NT2/D1 (cell line): ENCODE measurements around the gene MIER2.

Experiments
- DNase-seq: peaks from one replicate; pipeline ENCODE4 v3.0.0-alpha.2; 2011; ENCODE audit warnings: low read depth, low spot score
- H3K27me3 ChIP-seq: 2 replicates; pipeline ENCODE4 v1.6.0; 2011; ENCODE audit warnings: mild to moderate bottlenecking; ENCODE audit not compliant: insufficient read length, insufficient read depth
- H3K36me3 ChIP-seq: 2 replicates; pipeline ENCODE4 v1.6.1; 2011; ENCODE audit warnings: mild to moderate bottlenecking, low read length, mixed read lengths; ENCODE audit not compliant: insufficient read depth, insufficient read length
- H3K4me1 ChIP-seq: 2 replicates; pipeline ENCODE4 v1.5.1; 2011; ENCODE audit not compliant: insufficient read depth, insufficient read length
- H3K4me3 ChIP-seq: 2 replicates; pipeline ENCODE4 v1.5.1; 2011; ENCODE audit warnings: low read depth; ENCODE audit not compliant: insufficient read length
- H3K9ac ChIP-seq: 2 replicates; pipeline ENCODE4 v1.6.0; 2011; ENCODE audit warnings: low read depth; ENCODE audit not compliant: insufficient read length
- H3K9me3 ChIP-seq: 2 replicates; pipeline ENCODE4 v1.5.1; 2011; ENCODE audit warnings: mild to moderate bottlenecking, low read length; ENCODE audit not compliant: insufficient read depth
- SUZ12 ChIP-seq: IDR thresholded peaks from 2 replicates; pipeline ENCODE4 v1.6.1; 2011; ENCODE audit not compliant: insufficient read length, insufficient read depth; ENCODE audit errors: extremely low read depth
- YY1 ChIP-seq: IDR thresholded peaks from 2 replicates; pipeline ENCODE4 v1.6.1; 2011; ENCODE audit not compliant: insufficient read length, insufficient read depth
- ZNF274 ChIP-seq: IDR thresholded peaks from 2 replicates; pipeline ENCODE4 v1.6.1; 2011; ENCODE audit warnings: mild to moderate bottlenecking, low read depth, low read length

The MIER2 gene

GRCh38 chr19:325937-326565, 18.5 kb downstream of the MIER2 start:
- Histone ChIP-seq H3K9ac (no peak overlapping the region), H3K4me3 (no peak overlapping the region), H3K9me3 (peaks cover 32% of the 10 kb centered on the region; the same call in 1 of the 2 replicates), H3K36me3 (peaks cover 92% of the 10 kb centered on the region), H3K27me3 (no peaks in the 10 kb centered on the region), H3K4me1 (no peaks in the 10 kb centered on the region)
- DNase-seq: no peak
- TF ChIP-seq ZNF274 (no peak), YY1 (no peak), SUZ12 (no peak)

DNA sequence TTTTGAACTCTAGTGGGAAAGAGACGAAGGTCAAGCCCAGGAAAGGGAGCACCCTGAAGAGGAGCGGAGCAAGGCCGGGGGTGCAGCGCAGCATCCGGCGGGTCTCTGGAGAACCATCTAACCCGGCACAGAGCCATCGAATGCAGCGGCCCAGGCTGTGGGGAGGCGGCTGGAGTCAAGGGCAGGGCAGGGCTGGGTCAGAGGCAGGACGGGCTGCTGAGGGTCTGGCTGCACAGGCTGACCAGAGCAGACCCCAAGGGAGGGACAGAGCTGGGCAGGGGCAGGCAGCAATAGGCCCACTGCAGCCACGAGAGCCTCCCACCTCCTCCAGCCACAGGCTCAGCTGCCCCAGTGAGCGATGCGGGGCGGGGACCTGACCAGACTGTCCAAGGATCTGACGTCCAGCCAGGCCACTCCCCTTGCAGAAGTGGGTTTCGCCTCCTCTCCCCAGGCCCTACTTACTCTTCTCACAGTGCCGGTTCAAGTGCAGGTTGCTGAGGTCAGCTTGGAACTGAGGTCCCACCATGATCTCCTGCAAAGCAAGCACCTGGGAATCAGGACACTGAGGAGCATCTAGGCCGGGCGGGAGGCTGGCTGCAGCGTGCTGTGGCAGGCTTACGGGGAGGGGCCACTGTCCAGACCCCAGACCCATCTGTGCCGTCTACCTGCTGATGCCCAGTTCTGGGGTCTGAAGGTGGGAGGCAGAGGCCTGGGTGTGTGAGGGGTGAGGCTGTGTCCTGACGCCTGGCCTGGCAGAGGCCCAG, 19.2 kb downstream of the MIER2 start:
- Histone ChIP-seq H3K4me3 (no peak overlapping the region), H3K27me3 (no peaks in the 10 kb centered on the region), H3K36me3 (peaks cover 92% of the 10 kb centered on the region), H3K9me3 (peaks cover 34% of the 10 kb centered on the region; the same call in 1 of the 2 replicates), H3K4me1 (no peaks in the 10 kb centered on the region), H3K9ac (no peak overlapping the region)
- DNase-seq: no peak
- TF ChIP-seq SUZ12: no peak

- Histone ChIP-seq H3K27me3 (no peaks in the 10 kb centered on the region), H3K4me1 (no peaks in the 10 kb centered on the region), H3K4me3 (no peak overlapping the region), H3K9me3 (peaks cover 31% of the 10 kb centered on the region; the same call in 1 of the 2 replicates), H3K9ac (no peak overlapping the region), H3K36me3 (peaks cover 92% of the 10 kb centered on the region)
- TF ChIP-seq ZNF274 (no peak), SUZ12 (no peak), YY1 (no peak)
- no peak for DNase-seq
These were observed 19.9 kb downstream of the MIER2 start for GRCh38 chr19:324716-325115.

GRCh38 chr19:322616-323015, 22.0 kb downstream of the MIER2 start:
- TF ChIP-seq ZNF274: no peak
- no peak for TF ChIP-seq YY1
- TF ChIP-seq SUZ12: no peak
- no peaks in the 10 kb centered on the region for H3K27me3 ChIP-seq
- peaks cover 11% of the 10 kb centered on the region; the same call in 1 of the 2 replicates for H3K9me3 ChIP-seq
- H3K4me3 ChIP-seq: no peak overlapping the region
- DNase-seq: no peak
- peaks cover 78% of the 10 kb centered on the region for H3K36me3 ChIP-seq
- no peak overlapping the region for H3K9ac ChIP-seq
- H3K4me1 ChIP-seq: no peaks in the 10 kb centered on the region

DNA sequence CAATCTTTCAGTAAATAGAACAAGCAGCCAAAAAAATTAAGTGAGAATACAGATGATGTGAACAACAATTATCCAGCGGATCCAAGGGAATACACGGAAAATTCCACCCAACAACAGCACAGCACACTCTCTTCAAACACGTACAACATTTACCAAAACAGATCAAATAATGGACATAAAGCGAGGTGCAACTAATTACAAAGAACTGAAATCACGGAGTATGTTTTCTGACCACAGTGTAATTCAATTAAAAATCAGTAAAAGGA, 26.2 kb downstream of the MIER2 start:
- Histone ChIP-seq H3K27me3 (no peaks in the 10 kb centered on the region), H3K9ac (no peak overlapping the region), H3K4me1 (peaks cover 1% of the 10 kb centered on the region), H3K4me3 (no peak overlapping the region), H3K36me3 (peaks cover 70% of the 10 kb centered on the region), H3K9me3 (peaks cover 7% of the 10 kb centered on the region; the same call in 1 of the 2 replicates)
- TF ChIP-seq YY1 (no peak), SUZ12 (no peak), ZNF274 (no peak)
- no peak for DNase-seq

GRCh38 chr19:317710-318508, 26.7 kb downstream of the MIER2 start:
- Histone ChIP-seq H3K36me3 (peaks cover 70% of the 10 kb centered on the region), H3K9ac (no peak overlapping the region), H3K27me3 (no peaks in the 10 kb centered on the region), H3K4me3 (no peak overlapping the region), H3K9me3 (peaks cover 7% of the 10 kb centered on the region; the same call in 1 of the 2 replicates), H3K4me1 (peaks cover 1% of the 10 kb centered on the region)
- DNase-seq: no peak
- TF ChIP-seq ZNF274 (no peak), SUZ12 (no peak), YY1 (no peak)

DNA sequence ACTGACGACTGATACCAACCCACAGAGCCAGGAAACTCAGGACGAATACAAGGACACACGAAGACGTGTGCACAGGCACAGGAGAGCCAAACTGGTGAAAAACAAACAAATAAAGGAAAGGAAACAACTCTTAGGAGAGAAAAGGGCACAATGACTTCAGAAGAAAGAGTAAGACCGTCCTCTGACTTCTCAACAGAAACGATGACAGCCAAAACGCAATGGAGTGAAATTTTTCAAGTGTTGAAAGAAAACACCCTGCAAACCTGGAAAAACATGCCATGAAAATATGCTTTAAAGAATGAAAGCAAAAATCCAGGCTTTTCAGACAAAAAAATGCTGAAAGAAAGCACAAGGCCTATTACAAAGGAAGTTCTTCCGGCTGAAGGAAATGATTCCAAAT, 28.8 kb downstream of the MIER2 start:
- H3K36me3 ChIP-seq: peaks cover 67% of the 10 kb centered on the region
- peaks cover 5% of the 10 kb centered on the region; the same call in 1 of the 2 replicates for H3K9me3 ChIP-seq
- no peaks in the 10 kb centered on the region for H3K27me3 ChIP-seq
- DNase-seq: no peak
- H3K4me1 ChIP-seq: peaks cover 1% of the 10 kb centered on the region
- no peak overlapping the region for H3K9ac ChIP-seq
- TF ChIP-seq ZNF274 (no peak), YY1 (no peak), SUZ12 (no peak)
- H3K4me3 ChIP-seq: no peak overlapping the region
